Fibroblast of upper back skin (primary cell): ENCODE results near the gene KCTD19.

ENCODE experiments used
- DNase-seq: peaks from one replicate; pipeline ENCODE4 v3.0.0-alpha.2; 2013

KCTD19 gene

DNA sequence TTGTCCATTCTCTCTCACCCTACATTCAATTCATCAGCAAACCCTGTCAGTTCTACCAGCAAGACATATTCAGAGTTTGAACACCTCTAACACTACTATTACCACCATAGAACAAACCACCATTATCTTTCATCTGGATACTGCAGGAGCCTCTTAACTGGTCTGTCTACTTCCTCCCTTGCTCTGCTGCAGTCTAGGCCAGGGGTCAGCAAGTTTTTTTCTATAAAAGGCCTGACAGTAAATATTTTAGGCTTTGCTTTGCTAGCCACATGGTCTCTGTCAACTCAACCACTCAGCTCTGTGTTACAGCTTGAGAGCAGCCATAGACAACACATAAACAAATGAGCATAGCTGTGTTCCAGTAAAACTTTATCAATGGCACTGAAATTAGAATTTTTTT, 13.8 kb downstream of the KCTD19 start:
- DNase-seq = no peak

DNA sequence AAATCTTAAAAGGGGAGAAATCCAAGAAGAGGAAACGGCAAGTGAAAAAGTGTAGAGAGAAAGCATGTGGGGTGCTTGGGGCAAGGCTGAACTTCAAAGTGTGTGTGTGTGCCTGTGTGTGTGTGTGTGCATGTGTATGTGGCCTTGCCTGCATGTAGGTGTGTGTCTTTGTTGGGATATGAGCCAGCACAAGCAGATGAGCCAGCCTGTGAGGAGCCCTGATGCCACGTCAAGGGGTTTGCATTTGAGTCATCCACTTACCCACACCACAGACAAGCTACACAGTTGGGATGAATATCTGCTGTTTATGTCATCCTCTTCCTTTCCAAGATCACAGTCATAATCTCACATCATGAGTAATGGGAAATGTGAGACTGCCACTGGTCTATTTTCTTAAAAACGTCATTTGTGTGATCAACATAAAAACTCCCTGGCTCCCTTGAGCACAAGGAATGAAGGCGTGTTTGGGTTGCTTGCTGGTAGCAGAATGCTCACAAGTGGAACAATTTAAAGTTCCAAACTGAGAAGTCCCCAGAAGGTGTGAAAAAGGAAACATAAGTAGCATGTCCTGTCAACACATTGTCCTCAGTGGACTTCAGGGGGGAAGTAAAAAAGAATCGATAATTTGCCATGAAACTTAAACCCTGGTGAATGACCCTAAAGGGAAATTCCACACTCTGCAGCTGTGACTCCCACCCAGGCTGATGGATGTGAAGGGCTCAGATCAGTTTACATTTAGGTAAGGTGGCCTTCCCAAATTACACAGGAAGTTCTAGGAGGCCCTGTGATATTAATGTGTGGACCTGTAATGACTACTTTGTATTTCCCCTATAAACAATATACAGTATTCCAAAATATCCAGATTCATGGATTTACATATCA, 14.7 kb downstream of the KCTD19 start:
- peak; percentile 99 for DNase-seq

DNA sequence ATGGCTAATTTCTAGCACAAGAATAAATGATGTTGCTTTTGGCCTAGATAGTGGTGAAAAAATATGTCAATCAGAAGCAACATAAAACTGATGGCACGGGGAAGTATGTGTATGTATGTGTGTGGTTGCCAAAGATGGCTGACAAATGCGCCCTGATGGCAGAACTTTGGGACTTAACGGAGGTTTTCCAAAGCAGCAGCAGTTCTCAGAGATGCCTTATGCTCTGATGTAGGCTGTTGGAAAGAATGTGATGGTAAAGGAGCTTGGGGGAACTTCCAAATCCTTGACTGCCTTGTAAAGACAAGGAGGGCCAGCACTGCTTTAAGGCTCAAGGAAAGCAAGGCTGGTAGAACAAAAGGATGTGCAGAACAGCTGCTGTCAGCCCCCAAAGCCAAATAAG, 16.0 kb downstream of the KCTD19 start:
- no peak for DNase-seq

DNA sequence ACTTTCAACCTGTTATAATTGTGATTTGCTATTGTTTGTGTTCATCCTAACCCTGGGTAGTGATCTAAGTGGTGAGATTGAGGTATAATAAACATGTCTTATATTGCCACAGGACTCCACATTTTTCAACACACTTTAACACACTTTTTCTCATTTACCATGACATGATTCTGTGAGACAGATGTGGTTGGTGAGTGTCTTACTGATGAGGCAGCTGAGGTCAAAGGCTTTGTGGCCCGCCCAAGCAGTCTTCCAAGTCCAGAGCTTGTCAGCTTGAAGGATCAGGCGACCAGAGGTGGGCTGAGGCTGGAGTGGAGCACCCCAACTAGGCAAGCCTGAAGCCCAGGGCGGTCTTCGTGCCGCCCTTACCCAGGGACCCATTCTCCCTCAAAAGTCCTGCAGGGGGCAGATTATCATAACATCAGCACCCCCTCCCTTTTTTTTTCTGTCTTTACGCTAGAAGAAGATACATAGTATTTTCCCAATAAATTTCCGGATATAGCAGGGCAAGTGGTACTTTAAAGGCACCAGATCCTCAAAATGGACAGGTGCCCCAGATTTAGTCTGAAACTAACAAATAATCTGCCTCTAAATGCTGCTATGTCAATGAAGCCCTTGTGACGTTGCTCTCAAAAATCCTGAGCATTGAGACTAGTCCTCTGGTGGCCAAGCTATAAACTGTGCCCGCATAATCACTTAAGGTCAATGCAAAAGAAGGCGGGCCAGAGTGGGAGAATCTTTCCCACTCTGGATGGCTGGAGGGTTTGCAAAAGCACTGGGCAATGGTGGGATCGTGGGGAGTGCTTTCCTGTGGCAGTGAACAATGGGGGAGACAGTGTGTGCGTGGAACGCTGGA, 21.1 kb downstream of the KCTD19 start:
- no peak for DNase-seq

DNA sequence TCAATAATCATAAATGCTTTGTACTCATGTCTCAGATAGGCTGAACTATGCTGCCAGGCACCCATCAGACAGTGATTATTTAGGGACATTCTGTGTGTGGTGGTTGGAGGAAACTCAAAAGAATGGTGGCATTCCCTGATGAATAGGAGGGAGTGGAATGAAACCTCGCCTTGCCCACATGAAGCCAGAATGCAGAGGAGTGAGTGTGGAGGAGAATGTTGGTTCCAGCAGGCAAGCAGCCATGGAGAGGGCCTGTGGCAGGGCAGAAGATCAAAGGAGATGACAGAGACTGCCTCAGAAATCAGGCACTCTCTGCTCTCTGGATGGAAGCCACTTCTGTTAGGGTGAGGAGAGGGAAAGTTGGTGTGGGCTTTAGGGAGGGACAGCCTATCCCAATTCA, 22.5 kb downstream of the KCTD19 start:
- DNase-seq = no peak

DNA sequence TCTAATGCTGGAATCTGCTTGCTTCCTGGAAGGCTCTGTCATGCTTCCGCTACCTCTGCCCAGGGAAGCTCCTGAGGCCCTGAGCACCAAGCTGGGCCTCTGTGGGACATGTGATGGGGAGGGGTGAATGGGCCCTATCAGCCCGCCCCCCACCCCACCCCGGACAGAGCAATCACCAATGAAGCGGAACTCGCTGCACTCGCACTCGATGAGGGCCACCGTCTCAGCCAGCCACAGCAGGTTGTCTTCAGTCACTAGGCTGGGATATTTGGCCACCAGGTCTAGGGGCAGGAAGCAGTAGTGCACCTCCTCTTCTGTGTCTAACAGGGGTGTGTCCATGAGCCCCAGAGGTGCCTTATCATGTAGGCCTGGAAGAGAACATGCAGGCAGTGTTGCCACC, 23.6 kb downstream of the KCTD19 start:
- DNase-seq = no peak

DNA sequence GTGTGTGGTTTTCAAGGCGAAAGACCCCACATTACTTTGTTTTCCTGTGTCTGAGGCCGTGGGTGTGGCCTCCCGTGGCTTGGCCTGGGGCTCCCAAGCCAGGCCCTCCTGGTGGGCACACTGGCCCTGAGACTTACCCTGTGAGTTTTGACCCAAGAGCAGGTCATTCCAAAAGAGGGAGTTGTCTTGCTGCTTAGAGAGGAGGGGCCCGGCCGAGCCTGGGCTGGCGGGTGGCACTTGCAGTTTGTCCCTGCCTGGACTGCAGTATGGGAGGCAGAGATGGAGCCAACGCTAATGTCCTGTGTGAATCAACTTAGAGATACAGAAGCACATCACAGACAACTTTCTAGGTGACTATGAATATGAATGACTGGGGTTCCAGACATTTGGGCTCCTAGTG, 24.5 kb downstream of the KCTD19 start:
- DNase-seq = no peak

DNA sequence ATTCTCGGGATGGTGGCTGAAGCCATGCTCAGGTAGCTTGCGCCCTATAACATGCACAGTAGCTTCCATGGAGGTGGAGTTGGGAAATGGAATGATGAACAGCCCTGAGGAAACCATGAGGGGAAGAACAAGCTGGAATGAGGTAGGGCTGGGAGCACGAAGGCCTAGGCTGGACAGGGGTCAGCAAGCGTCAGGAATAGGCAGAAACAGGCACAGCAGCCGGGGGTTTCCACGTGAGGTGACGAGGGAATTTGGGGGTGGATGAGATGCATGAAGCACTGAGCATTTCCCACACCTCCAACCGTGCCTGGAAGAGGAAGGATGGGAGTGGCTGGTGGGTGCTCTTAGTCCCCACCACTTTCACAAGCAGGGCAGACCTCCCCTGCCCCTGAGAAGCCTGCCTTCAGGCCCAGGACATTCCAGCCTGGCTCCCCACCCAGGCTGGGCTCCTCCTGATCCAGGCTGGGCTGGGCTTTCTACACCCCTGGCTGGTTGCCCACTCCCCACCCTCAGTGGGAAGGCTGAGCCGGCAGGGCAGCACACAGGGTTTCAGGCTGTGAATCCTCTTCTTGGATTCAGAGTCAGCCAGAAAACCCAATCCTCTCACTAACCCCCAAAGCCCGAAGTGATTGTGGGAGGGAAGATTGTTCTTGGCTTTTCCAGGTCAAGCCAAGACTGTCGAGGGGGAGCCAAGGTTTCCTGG, 25.3 kb downstream of the KCTD19 start:
- peak; percentile 19 for DNase-seq

DNA sequence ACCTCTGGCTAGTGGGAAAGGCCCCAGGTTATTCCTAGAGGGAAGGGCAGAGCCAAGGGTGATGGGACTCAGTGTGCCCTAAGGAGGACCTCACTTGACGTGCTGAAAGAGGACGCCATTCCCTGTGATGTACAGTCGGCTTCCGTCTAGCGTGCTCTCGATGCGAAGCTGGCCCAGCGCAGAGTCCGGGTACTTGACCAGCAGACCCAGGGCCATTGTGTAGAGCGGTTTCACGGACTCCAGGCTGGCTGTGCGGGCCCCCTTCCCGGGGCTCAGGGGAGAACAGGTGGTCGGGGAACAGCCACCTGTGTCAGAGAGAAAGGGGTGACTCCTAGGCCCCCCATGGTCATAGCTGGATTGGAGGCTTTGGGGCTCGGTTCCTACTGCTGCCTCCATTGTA, 27.3 kb downstream of the KCTD19 start:
- DNase-seq = no peak

DNA sequence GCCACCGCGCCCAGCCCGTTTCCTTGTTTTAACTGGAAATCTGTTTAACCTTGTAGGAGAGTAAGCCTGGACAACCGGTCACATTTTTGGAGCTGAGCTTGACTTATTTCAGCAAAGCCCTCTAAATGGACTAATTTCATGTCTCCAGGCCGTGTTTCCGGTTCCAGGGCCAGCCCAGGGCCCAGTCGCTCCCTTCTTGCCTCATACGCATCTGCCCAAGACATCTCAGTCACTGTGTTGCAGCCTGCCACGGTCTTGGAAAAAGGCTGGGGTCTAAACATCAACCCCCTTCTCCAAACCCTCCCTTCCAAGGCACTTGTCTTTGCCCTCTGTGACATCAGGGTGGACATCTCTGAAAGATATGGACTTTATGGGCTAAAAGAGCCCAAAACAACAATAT, 28.3 kb downstream of the KCTD19 start:
- DNase-seq = no peak

DNA sequence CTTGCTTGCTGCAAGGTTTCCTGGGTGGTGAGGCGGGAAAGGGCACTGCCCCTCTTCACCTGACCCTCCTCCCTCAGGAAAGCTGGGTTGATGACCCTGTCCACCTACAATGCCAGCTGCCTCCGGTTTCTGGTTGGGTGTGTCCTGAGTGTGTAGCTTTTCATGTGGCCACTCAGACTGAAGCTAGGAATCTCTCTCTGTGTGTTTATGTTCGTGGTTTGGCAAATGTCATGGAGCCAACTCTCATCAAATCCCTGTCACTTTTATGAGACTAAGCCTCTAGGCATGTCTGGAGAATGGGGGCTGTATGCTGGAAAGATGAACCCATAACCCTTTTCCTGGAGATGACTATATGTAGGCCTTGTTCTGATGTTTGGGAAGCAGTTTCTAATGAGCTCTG, 30.1 kb downstream of the KCTD19 start:
- DNase-seq = peak; percentile 77

DNA sequence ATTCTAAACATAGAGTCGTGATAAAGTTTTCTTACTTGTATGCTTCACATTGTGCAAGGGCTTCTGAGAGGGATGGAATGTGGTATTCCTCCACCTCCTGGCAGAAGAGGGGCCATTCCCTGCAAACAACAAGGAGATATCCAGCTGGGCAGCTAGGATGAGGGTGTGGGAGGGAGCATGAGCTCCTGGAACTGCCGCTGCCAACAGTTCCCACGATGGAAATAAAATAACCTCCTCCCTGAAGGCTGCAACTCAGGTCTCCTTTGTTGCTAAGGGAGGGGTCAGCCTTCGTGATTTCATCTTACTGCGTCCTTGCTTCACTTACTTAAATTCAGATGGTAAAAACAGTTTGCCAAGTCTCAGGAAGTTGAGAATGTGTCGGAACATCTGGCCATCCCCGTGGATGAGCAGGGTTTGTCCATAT, 31.6 kb downstream of the KCTD19 start:
- DNase-seq = peak; percentile 50

DNA sequence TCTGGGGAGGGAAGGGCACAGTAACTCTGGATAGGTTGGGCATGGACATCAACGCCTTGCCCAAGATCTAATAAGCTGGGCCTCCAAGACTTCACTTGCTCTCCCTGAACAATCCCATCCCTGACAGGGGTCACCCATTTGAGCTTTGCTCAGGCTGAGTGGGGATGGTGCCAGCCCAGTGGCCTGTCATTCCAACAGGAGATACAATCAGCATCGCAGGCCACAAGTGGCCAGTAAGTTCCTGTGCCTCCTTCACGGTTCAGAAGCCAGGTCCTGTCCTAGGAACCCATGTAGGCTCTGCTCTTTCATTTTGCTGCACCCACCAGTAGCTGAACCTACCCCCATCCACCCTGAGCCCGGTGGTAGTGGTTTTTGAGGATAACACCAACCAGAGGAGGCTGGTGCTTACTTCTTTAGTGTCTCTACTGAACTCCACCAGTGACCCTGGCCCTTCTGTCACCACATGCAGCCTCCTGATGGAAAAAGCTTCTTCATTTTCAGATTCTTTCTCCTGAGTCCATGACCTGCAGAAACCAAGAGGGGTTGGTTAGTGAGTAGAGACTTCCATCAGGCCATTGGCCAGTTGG, 32.3 kb downstream of the KCTD19 start:
- DNase-seq = no peak

DNA sequence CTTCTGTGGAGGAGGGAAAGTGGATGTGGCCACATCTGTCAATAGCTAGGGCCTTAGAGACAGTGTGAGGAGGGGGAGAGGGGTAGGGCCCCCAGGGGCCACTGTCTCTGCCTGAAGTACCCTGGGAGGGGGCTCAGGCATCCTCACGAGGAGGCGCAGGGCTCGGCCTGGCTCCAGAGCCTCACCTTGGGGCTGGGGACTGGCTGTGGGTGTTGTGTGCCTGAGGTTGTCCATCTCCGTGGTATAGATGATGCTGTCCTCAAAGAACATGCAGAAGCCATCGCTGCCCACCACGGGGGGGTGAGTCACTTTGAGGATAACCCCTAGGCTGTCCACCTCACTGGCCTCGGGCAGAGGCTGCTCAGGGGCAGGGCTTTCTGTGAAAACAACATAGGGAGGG, 35.1 kb downstream of the KCTD19 start:
- DNase-seq = no peak

DNA sequence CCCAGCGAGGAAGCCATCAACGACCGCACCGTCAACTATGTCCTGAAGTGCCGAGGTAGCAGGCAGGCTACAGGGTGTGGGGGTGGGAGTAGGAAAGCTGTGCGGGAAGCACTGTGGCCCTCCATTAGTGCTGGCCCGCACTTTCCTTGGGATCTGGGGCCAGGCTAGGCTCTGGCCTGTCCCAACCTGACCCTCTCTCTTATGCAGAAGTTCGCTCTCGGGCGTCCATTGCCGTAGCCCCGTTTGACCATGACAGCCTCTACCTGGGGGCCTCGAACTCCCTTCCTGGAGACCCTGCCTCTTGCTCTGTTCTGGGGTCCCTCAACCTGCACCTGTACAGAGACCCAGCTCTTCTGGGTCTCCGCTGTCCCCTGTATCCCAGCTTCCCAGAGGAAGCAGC, 38.6 kb downstream of the KCTD19 start:
- DNase-seq = no peak

DNA sequence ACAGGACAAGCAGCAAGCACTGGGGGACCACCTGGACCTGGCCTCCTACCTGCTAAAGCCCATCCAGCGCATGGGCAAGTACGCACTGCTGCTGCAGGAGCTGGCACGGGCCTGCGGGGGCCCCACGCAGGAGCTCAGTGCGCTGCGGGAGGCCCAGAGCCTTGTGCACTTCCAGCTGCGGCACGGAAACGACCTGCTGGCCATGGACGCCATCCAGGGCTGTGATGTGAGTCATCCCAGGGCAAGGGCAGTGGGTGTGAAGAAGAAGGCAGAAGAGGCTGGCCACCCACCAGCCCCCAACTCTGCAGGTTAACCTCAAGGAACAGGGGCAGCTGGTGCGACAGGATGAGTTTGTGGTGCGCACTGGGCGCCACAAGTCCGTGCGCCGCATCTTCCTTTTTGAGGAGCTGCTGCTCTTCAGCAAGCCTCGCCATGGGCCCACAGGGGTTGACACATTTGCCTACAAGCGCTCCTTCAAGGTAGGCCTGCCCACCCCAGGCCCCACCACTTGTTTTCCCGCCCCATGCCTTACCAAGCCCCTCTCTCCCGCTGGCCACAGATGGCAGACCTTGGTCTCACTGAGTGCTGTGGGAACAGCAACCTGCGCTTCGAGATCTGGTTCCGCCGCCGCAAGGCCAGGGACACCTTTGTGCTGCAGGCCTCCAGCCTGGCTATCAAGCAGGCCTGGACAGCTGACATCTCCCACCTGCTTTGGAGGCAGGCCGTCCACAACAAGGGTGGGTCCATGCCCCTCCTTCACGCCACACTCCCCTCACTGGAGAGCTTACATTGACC, 39.9 kb downstream of the KCTD19 start:
- no peak for DNase-seq

DNA sequence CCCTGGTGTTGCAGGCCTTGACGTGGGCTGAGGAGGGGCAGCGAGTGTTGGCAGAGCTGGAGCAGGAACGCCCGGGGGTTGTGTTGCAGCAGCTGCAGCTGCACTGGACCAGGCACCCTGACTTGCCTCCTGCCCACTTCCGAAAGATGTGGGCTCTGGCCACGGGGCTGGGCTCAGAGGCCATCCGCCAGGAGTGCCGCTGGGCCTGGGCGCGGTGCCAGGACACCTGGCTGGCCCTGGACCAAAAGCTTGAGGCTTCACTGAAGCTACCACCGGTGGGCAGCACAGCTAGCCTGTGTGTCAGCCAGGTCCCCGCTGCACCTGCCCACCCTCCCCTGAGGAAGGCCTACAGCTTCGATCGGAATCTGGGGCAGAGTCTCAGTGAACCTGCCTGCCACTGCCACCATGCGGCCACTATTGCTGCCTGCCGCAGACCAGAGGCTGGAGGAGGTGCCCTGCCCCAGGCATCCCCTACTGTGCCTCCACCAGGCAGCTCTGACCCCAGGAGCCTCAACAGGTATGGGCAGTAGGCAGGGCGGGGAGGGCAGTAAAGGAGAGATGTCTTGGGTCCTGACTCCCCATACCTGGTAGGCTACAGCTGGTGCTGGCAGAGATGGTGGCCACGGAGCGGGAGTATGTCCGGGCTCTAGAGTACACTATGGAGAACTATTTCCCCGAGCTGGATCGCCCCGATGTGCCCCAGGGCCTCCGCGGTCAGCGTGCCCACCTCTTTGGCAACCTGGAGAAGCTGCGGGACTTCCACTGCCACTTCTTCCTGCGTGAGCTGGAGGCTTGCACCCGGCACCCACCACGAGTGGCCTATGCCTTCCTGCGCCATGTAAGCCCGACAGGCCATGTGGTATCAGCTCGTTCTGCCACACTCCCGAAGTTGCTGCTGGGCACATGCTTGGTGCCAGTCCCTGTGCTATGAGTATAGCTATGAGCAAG, 41.6 kb downstream of the KCTD19 start:
- DNase-seq = no peak

DNA sequence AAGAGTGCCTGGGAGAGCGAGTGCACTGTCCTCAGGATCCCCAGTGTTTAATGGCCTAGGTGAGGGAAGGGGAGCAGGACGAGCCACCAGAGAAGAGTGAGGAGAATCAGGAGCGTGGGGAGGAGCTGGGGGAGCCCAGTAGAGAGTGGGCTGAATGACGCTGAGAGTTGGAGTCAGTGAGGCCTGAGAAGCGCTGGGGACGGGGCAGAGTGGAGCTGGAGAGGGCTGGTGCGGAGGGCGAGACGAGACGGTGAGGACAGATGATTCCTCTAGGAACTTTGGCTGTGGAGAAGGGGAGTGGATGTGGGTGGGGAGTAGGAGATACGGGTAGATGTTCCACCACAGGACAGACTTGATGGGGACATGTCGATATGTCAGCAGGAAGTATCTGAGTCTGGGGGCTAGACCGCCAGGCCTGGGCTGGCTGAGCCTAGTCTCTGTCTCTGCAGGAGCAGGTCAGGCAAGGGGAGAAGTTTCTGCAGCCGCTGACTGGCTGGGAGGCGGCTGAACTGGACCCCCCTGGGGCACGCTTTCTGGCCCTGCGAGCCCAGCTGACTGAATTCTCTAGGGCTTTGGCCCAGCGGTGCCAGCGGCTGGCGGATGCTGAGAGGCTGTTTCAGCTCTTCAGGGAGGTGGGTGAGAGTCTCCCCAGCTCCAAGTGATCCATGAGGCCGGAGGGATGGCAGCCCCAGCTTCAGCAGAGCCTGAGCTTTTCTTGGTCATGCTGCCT, 42.5 kb downstream of the KCTD19 start:
- DNase-seq = no peak

DNA sequence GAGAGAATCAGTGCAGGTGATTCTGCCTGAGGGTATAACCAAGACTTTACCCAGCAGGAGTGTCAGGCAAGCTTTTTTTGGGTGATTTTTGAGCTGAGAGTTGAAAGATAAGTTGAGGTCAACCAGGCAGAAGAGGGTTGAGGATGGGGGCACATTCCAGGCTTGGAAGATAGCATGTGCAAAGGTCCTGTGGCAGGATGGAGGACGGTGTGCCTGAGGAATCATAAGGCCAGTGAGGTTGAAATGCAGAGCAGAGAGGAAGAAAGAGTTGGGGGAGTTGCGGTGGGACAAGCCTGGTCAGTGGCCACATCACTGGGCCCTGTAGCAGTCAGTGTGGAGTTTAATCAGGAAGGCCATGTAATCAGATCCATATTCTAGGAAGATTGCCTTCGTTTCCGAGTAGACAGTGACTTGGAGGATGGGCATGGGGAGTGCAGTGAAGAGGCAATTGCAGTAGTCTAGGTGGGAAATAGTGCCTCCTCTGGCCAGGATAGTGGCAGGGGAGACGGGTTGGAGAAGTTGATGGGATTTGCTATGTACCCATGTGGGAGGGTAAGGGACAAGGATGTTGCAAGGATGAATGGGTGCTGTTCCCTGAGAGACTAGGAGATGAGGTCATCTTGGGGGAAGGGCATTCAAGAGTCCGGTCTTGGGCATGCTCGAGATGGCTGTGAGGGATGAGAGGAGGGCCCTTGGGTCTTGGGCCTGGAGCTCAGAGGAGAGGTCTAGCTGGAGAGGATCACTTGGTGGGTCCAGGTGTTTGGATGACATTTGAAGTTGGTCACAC, 43.3 kb downstream of the KCTD19 start:
- no peak for DNase-seq

DNA sequence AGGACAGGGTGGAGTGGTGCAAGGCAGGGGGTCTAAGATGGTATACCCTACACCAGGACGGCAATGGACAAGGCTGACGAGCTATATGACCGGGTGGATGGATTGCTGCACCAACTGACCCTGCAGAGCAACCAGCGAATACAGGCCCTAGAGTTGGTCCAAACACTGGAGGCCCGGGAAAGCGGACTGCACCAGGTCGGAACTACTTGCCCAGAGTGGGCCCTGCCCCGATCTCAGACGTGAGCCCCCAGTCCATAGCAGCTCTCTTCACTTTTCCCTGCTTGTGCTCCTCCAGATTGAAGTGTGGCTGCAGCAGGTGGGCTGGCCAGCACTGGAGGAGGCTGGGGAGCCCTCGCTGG, 44.1 kb downstream of the KCTD19 start:
- DNase-seq = no peak
